WTC11 (cell line): Measurements from ENCODE around the gene GIPR. TPM values are rescaled to one million over a fixed set of nuclear protein-coding genes. Genes with fewer than 3 reads are reported as not detected.

Experiments
- ATAC-seq: fragments of 200-7000 bp; cut with Tn5 transposase; 2 replicates; pipeline ENCODE4 v1.10.0; 2021; ENCODE audit warnings: mild to moderate bottlenecking, moderate library complexity
- CTCF ChIA-PET: fragments of 300-600 bp; sonication (Branson Sonifier 250); formaldehyde crosslinking; loops from one replicate; lab custom pipeline; 2021; ENCODE audit warnings: antibody characterized with exemption; lab: Charles Lee
- POLR2A ChIA-PET: fragments of 350-600 bp; sonication (Branson Sonifier 250); formaldehyde crosslinking; loops from one replicate; lab custom pipeline; 2021; ENCODE audit warnings: antibody characterized with exemption; lab: Charles Lee
- DNase-seq: peaks from one replicate; pipeline ENCODE4 v3.0.0; 2021; ENCODE audit warnings: low spot score
- H3K27ac Mint-ChIP-seq: 2 replicates; pipeline ENCODE4 v1.8.0; 2021; ENCODE audit warnings: mixed read lengths
- H3K27me3 Mint-ChIP-seq: 2 replicates; pipeline ENCODE4 v1.8.0; 2021; ENCODE audit warnings: low read depth, mild to moderate bottlenecking, moderate library complexity, mixed read lengths
- H3K36me3 Mint-ChIP-seq: 2 replicates; pipeline ENCODE4 v1.8.0; 2021; ENCODE audit warnings: mixed read lengths
- H3K4me1 Mint-ChIP-seq: 2 replicates; pipeline ENCODE4 v1.8.0; 2022; ENCODE audit warnings: mixed read lengths
- H3K4me3 Mint-ChIP-seq: 2 replicates; pipeline ENCODE4 v1.8.0; 2021; ENCODE audit warnings: mild to moderate bottlenecking, moderate library complexity, mixed read lengths
- H3K9me3 Mint-ChIP-seq: 2 replicates; pipeline ENCODE4 v1.8.0; 2021; ENCODE audit warnings: mixed read lengths
- GABPB1 ChIP-seq: sonication (generic); formaldehyde crosslinking; IDR thresholded peaks from 2 replicates; pipeline ENCODE4 v1.8.1; 2023; ENCODE audit warnings: mild to moderate bottlenecking, missing genetic modification reagents
- IRF1 ChIP-seq: sonication (generic); formaldehyde crosslinking; IDR thresholded peaks from 2 replicates; pipeline ENCODE4 v1.8.0; 2023; ENCODE audit warnings: missing genetic modification reagents
- JUN ChIP-seq: sonication (generic); formaldehyde crosslinking; IDR thresholded peaks from 2 replicates; pipeline ENCODE4 v1.8.0; 2023; ENCODE audit warnings: mild to moderate bottlenecking, missing genetic modification reagents
- MAX ChIP-seq: sonication (generic); formaldehyde crosslinking; IDR thresholded peaks from 2 replicates; pipeline ENCODE4 v1.8.0; 2022; ENCODE audit warnings: mild to moderate bottlenecking, missing genetic modification reagents
- MYBL2 ChIP-seq: sonication (generic); formaldehyde crosslinking; IDR thresholded peaks from 2 replicates; pipeline ENCODE4 v1.8.1; 2023; ENCODE audit warnings: mild to moderate bottlenecking, moderate library complexity, missing genetic modification reagents
- NFYB ChIP-seq: sonication (generic); formaldehyde crosslinking; conservative IDR thresholded peaks from 2 replicates; pipeline ENCODE4 v1.8.0; 2022; ENCODE audit warnings: low read depth, missing genetic modification reagents
- NR2C2 ChIP-seq: sonication (generic); formaldehyde crosslinking; IDR thresholded peaks from 2 replicates; pipeline ENCODE4 v1.8.0; 2022; ENCODE audit warnings: mild to moderate bottlenecking, missing genetic modification reagents
- PREB ChIP-seq: sonication (generic); formaldehyde crosslinking; IDR thresholded peaks from 2 replicates; pipeline ENCODE4 v1.8.1; 2022; ENCODE audit warnings: mild to moderate bottlenecking, missing genetic modification reagents, moderate library complexity, borderline replicate concordance
- PRRX2 ChIP-seq: fragments of 250-450 bp; sonication (Bioruptor Pico); IDR thresholded peaks from 2 replicates; pipeline ENCODE4 v1.8.0; 2021; ENCODE audit warnings: mild to moderate bottlenecking
- RELA ChIP-seq: sonication (generic); formaldehyde crosslinking; IDR thresholded peaks from 2 replicates; pipeline ENCODE4 v1.8.1; 2022; ENCODE audit warnings: missing genetic modification reagents, mild to moderate bottlenecking, borderline replicate concordance
- SOX15 ChIP-seq: fragments of 250-450 bp; sonication (Bioruptor Pico); IDR thresholded peaks from 2 replicates; pipeline ENCODE4 v1.9.0; 2021; ENCODE audit warnings: mild to moderate bottlenecking
- TCF7 ChIP-seq: sonication (generic); formaldehyde crosslinking; IDR thresholded peaks from 2 replicates; pipeline ENCODE4 v1.8.0; 2022; ENCODE audit warnings: mild to moderate bottlenecking, low read depth, missing genetic modification reagents, moderate library complexity
- ZBTB43 ChIP-seq: sonication (generic); formaldehyde crosslinking; IDR thresholded peaks from 2 replicates; pipeline ENCODE4 v1.8.1; 2023; ENCODE audit warnings: mild to moderate bottlenecking, missing genetic modification reagents
- ZNF138 ChIP-seq: sonication (generic); formaldehyde crosslinking; conservative IDR thresholded peaks from 2 replicates; pipeline ENCODE4 v1.8.1; 2022; ENCODE audit warnings: mild to moderate bottlenecking, moderate library complexity, missing genetic modification reagents
- total RNA-seq: library from RNA; stranded (reverse); gene quantifications from 3 replicates; pipeline ENCODE4 v1.2.3, GENCODE V29; 2021
- TF ChIP-seq, protein P1 (sequence below): sonication (generic); formaldehyde crosslinking; IDR thresholded peaks from 2 replicates; pipeline ENCODE4 v1.8.1; 2023; ENCODE audit warnings: mild to moderate bottlenecking, moderate library complexity, missing genetic modification reagents
- TF ChIP-seq, protein P2 (sequence below): fragments of 250-450 bp; sonication (Bioruptor Pico); IDR thresholded peaks from 2 replicates; pipeline ENCODE4 v1.8.0; 2021; ENCODE audit warnings: mild to moderate bottlenecking
- TF ChIP-seq, protein P3 (sequence below): sonication (generic); formaldehyde crosslinking; IDR thresholded peaks from 2 replicates; pipeline ENCODE4 v1.8.1; 2022; ENCODE audit warnings: low read depth, mild to moderate bottlenecking, moderate library complexity, missing genetic modification reagents, borderline replicate concordance

GIPR gene
- total RNA-seq, 1 experiment from 2014 or later: 1.8 TPM

DNA sequence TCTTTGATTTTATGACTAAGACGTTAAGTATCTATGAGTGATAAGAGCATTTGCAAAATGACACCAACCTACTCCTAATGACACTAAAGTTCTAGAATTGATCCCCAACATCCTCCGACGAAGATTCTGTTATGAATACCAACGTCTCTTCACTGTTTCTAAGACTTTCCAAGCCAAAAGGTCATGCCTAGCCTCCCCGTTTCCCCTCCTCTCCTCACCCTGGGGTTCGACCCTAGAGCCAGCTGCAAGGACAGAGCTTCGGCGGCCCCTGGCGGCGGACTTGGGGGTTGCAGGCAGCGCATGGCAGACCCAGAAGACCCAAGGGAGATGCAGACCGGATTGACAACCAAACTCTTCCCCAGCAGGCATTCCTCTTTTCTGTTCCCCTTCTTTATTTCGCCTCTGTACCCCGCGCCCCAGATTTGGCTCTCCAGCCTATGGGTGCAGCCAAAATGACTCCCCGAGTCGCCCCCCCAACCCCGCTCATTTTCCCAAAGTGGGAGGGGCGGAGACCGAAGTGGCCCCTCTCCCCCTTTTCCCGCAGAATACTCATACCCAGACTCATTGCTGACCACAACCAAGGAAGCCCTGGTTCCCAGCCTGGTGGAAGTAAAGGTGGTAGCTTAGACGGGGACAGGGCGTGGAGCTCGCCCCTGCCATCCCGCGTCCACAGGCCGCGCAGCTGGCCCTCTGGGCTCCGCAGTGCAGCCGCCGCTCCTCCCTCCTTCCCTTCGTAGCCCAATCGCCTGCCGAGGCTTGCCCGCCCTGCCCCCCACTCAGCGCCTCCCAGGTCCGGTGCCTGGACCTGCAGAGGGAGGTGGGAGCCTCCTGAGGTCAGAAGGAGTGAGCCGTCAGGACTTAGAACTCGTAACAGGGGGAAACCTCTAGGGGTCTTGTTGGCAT lies 24.7 kb upstream of the GIPR start (continued):
- TF ChIP-seq RELA: no peak
- no peak for TF ChIP-seq ZBTB43
- TF ChIP-seq MYBL2 (CRISPR knock-in tag): no peak
- no peak for TF ChIP-seq GABPB1 (CRISPR knock-in tag)
- TF ChIP-seq JUN (CRISPR knock-in tag): no peak
- TF ChIP-seq PRRX2 (CRISPR knock-in tag): no peak
- peak; percentile 44; the same call in 1 of the 2 replicates for TF ChIP-seq MAX
- TF ChIP-seq TCF7 (CRISPR knock-in tag): no peak
- TF ChIP-seq SOX15 (CRISPR knock-in tag): no peak
- TF ChIP-seq, protein P1, sequence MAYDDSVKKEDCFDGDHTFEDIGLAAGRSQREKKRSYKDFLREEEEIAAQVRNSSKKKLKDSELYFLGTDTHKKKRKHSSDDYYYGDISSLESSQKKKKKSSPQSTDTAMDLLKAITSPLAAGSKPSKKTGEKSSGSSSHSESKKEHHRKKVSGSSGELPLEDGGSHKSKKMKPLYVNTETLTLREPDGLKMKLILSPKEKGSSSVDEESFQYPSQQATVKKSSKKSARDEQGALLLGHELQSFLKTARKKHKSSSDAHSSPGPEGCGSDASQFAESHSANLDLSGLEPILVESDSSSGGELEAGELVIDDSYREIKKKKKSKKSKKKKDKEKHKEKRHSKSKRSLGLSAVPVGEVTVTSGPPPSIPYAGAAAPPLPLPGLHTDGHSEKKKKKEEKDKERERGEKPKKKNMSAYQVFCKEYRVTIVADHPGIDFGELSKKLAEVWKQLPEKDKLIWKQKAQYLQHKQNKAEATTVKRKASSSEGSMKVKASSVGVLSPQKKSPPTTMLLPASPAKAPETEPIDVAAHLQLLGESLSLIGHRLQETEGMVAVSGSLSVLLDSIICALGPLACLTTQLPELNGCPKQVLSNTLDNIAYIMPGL (CRISPR knock-in tag): peak; percentile 79

GRCh38 chr19:45643927-45644771 lies 23.9 kb upstream of the GIPR start:
- Mint-ChIP-seq H3K4me3 (peak overlapping the region; percentile 86), H3K9me3 (no peaks in the 10 kb centered on the region), H3K27me3 (peaks cover 24% of the 10 kb centered on the region), H3K36me3 (no peaks in the 10 kb centered on the region), H3K27ac (no peak overlapping the region)
- ChIA-PET POLR2A (interaction anchor here (2.2 kb wide), 1 partner anchor 38 kb away, joined by 5 read pairs; no protein-coding TSS in a partner anchor), CTCF (interaction anchor here (0.6 to 5.4 kb wide), 24 partner anchors 12 to 551 kb away, joined by 3 to 127 read pairs (median 34); partner anchors contain the start of genes GIPR, OPA3, PPM1N and PPP1R13L)
- ATAC-seq (no peak), DNase-seq (no peak)
- TF ChIP-seq NR2C2 (CRISPR knock-in tag) (no peak), PREB (CRISPR knock-in tag) (no peak), NFYB (CRISPR knock-in tag) (no peak), ZNF138 (CRISPR knock-in tag) (no peak), IRF1 (CRISPR knock-in tag) (no peak), GABPB1 (CRISPR knock-in tag) (no peak), MYBL2 (CRISPR knock-in tag) (no peak)
- TF ChIP-seq, protein P2, sequence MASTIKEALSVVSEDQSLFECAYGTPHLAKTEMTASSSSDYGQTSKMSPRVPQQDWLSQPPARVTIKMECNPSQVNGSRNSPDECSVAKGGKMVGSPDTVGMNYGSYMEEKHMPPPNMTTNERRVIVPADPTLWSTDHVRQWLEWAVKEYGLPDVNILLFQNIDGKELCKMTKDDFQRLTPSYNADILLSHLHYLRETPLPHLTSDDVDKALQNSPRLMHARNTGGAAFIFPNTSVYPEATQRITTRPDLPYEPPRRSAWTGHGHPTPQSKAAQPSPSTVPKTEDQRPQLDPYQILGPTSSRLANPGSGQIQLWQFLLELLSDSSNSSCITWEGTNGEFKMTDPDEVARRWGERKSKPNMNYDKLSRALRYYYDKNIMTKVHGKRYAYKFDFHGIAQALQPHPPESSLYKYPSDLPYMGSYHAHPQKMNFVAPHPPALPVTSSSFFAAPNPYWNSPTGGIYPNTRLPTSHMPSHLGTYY (CRISPR knock-in tag): no peak
- TF ChIP-seq, protein P3, sequence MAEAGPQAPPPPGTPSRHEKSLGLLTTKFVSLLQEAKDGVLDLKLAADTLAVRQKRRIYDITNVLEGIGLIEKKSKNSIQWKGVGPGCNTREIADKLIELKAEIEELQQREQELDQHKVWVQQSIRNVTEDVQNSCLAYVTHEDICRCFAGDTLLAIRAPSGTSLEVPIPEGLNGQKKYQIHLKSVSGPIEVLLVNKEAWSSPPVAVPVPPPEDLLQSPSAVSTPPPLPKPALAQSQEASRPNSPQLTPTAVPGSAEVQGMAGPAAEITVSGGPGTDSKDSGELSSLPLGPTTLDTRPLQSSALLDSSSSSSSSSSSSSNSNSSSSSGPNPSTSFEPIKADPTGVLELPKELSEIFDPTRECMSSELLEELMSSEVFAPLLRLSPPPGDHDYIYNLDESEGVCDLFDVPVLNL (CRISPR knock-in tag): no peak
- TF ChIP-seq, all 79 proteins: peak for 0
- H3K4me1 Mint-ChIP-seq: peaks cover 33% of the 10 kb centered on the region
